Glutamatergic neuron (in vitro differentiated cells): ENCODE measurements around the gene EPB41L5. TPM values are rescaled to one million over a fixed set of nuclear protein-coding genes. Genes with fewer than 3 reads are reported as not detected.

Source experiments
- DNase-seq: peaks from one replicate; pipeline ENCODE4 v3.0.0; 2022
- H3K27ac Mint-ChIP-seq: one replicate; pipeline ENCODE4 v1.8.0; 2020; ENCODE audit warnings: mild to moderate bottlenecking, mixed read lengths, inconsistent platforms; ENCODE audit not compliant: unreplicated experiment
- H3K27me3 Mint-ChIP-seq: one replicate; pipeline ENCODE4 v1.8.0; 2020; ENCODE audit warnings: mild to moderate bottlenecking, moderate library complexity, mixed read lengths, inconsistent platforms; ENCODE audit not compliant: unreplicated experiment
- H3K36me3 Mint-ChIP-seq: one replicate; pipeline ENCODE4 v1.8.0; 2020; ENCODE audit warnings: mild to moderate bottlenecking, mixed read lengths, inconsistent platforms; ENCODE audit not compliant: unreplicated experiment
- H3K4me1 Mint-ChIP-seq: one replicate; pipeline ENCODE4 v1.8.0; 2020; ENCODE audit warnings: mild to moderate bottlenecking, low read depth, mixed read lengths, inconsistent platforms; ENCODE audit not compliant: unreplicated experiment
- H3K4me3 Mint-ChIP-seq: one replicate; pipeline ENCODE4 v1.8.0; 2020; ENCODE audit warnings: mild to moderate bottlenecking, mixed read lengths, inconsistent platforms; ENCODE audit not compliant: unreplicated experiment
- H3K9me3 Mint-ChIP-seq: one replicate; pipeline ENCODE4 v1.8.0; 2020; ENCODE audit warnings: mild to moderate bottlenecking, moderate library complexity, mixed read lengths, inconsistent platforms; ENCODE audit not compliant: unreplicated experiment
- CTCF ChIP-seq: fragments of 200-600 bp; sonication (generic); IDR thresholded peaks from one replicate; pipeline ENCODE4 v1.5.0; 2021; ENCODE audit not compliant: partially characterized antibody, unreplicated experiment
- total RNA-seq: library from RNA; stranded (reverse); fragmentation: NEBNext Ultra II Directional; extraction: Animal tissue kit (Norgen Biotek cat#: 25700); gene quantifications from one replicate; pipeline ENCODE4 v1.2.1, GENCODE V29; 2021; ENCODE audit not compliant: unreplicated experiment

Gene EPB41L5
- total RNA-seq, 1 donor from 2014 or later, result 71.7 TPM

GRCh38 chr2:120208381-120209353 is 195.8 kb downstream of the EPB41L5 start:
- H3K36me3 Mint-ChIP-seq, result no peaks in the 10 kb centered on the region
- H3K9me3 Mint-ChIP-seq, result no peaks in the 10 kb centered on the region
- no peak overlapping the region for H3K27ac Mint-ChIP-seq
- no peaks in the 10 kb centered on the region for H3K4me1 Mint-ChIP-seq
- DNase-seq, result no peak
- no peaks in the 10 kb centered on the region for H3K27me3 Mint-ChIP-seq
- no peak overlapping the region for H3K4me3 Mint-ChIP-seq
- no peak for TF ChIP-seq CTCF

- H3K27ac Mint-ChIP-seq, result no peak overlapping the region
- H3K4me1 Mint-ChIP-seq, result no peaks in the 10 kb centered on the region
- H3K27me3 Mint-ChIP-seq, result no peaks in the 10 kb centered on the region
- no peak for TF ChIP-seq CTCF
- H3K9me3 Mint-ChIP-seq, result no peaks in the 10 kb centered on the region
- DNase-seq, result no peak
- no peak overlapping the region for H3K4me3 Mint-ChIP-seq
- no peaks in the 10 kb centered on the region for H3K36me3 Mint-ChIP-seq
Measured at GRCh38 chr2:120209427-120210269, 196.8 kb downstream of the EPB41L5 start.

- no peak for DNase-seq
- Mint-ChIP-seq H3K36me3 (no peaks in the 10 kb centered on the region), H3K4me3 (no peak overlapping the region), H3K9me3 (no peaks in the 10 kb centered on the region), H3K27me3 (no peaks in the 10 kb centered on the region), H3K4me1 (no peaks in the 10 kb centered on the region), H3K27ac (no peak overlapping the region)
- TF ChIP-seq CTCF, result no peak
Measured at GRCh38 chr2:120210270-120210693, 197.4 kb downstream of the EPB41L5 start.

- no peak for DNase-seq
- Mint-ChIP-seq H3K9me3 (peaks cover 7% of the 10 kb centered on the region), H3K27ac (no peak overlapping the region), H3K27me3 (peaks cover 2% of the 10 kb centered on the region), H3K4me3 (no peak overlapping the region), H3K4me1 (peaks cover 4% of the 10 kb centered on the region), H3K36me3 (peaks cover 20% of the 10 kb centered on the region)
- no peak for TF ChIP-seq CTCF
Measured at GRCh38 chr2:120218181-120218580, 205.3 kb downstream of the EPB41L5 start.
